Ishikawa (cell line): ENCODE data around the gene ELMO1.

Experiments
- CEBPB ChIP-seq: IDR thresholded peaks from 2 replicates; pipeline ENCODE4 v1.6.1; 2012
- CREB1 ChIP-seq: IDR thresholded peaks from 2 replicates; pipeline ENCODE4 v1.6.1; 2012; ENCODE audit warnings: low read depth
- EGR1 ChIP-seq: IDR thresholded peaks from 2 replicates; pipeline ENCODE4 v1.6.1; 2012
- EP300 ChIP-seq: IDR thresholded peaks from 2 replicates; pipeline ENCODE4 v1.6.1; 2012; ENCODE audit warnings: borderline replicate concordance
- FOXM1 ChIP-seq: IDR thresholded peaks from 2 replicates; pipeline ENCODE4 v1.6.1; 2012; ENCODE audit warnings: low read depth, borderline replicate concordance
- MAX ChIP-seq: IDR thresholded peaks from 2 replicates; pipeline ENCODE4 v1.6.1; 2012
- NFIC ChIP-seq: IDR thresholded peaks from 2 replicates; pipeline ENCODE4 v1.6.1; 2012
- RAD21 ChIP-seq: IDR thresholded peaks from 2 replicates; pipeline ENCODE4 v1.6.1; 2012; ENCODE audit warnings: low read depth
- REST ChIP-seq: IDR thresholded peaks from 2 replicates; pipeline ENCODE4 v1.6.1; 2012; ENCODE audit warnings: low read depth, mild to moderate bottlenecking
- TAF1 ChIP-seq: IDR thresholded peaks from 2 replicates; pipeline ENCODE4 v1.6.1; 2012; ENCODE audit warnings: low read depth, mild to moderate bottlenecking
- TCF12 ChIP-seq: IDR thresholded peaks from 2 replicates; pipeline ENCODE4 v1.6.1; 2012; ENCODE audit warnings: low read depth
- TEAD4 ChIP-seq: IDR thresholded peaks from 2 replicates; pipeline ENCODE4 v1.6.1; 2012
- YY1 ChIP-seq: IDR thresholded peaks from 2 replicates; pipeline ENCODE4 v1.6.1; 2012; ENCODE audit warnings: low read depth
- ZBTB7A ChIP-seq: IDR thresholded peaks from 2 replicates; pipeline ENCODE4 v1.6.1; 2012; ENCODE audit warnings: low read depth
- TF ChIP-seq, protein P1 (sequence below): IDR thresholded peaks from 2 replicates; pipeline ENCODE4 v1.6.1; 2012

ELMO1 gene

DNA sequence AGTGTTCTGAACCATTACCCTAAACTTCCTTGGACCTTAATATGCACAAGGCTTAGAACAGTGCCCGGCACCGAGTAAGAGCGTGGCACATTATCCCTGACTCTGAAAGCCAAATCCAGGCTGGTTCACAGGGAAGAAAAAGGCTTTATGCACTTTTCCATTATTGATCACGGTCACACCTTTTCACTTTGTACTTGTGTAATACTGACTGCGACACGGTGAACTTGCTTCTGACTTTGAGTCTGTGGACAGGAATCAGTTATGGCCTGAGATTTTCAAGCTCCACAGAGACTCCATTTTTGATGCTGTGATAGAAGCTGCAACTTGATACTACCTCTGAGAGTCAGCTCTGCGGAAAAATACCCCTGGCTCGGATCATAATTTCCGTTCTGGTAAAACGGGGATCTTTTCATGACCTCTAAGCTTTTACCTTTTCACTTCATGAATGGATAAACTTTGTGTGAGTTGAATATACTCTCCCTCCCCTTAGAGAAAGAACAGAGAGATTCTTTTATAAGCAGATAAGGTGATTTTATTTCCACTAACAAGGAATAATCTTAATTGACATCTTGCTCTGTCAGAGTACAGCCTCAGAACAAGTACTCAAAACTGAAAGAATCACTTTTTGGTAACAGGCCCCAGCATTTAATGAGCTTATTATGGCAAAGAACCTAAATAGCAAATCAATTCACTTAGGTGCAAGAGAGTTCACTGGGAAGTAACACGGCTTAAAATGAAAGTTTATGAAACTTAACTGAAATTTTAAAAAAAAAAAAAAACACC lies 88.8 kb downstream of the ELMO1 start:
- TF ChIP-seq MAX (no peak), TAF1 (no peak), ZBTB7A (no peak), YY1 (no peak), RAD21 (no peak), TEAD4 (no peak), EGR1 (no peak), NFIC (no peak), CEBPB (no peak), REST (no peak)

GRCh38 chr7:37359180-37359579 lies 89.5 kb downstream of the ELMO1 start:
- TF ChIP-seq TEAD4 (no peak), TCF12 (no peak), ZBTB7A (no peak), NFIC (no peak), RAD21 (no peak), CREB1 (no peak), CEBPB (no peak), MAX (no peak), EGR1 (no peak), REST (no peak), EP300 (no peak), TAF1 (no peak), YY1 (no peak), FOXM1 (no peak)
- TF ChIP-seq, protein P1, sequence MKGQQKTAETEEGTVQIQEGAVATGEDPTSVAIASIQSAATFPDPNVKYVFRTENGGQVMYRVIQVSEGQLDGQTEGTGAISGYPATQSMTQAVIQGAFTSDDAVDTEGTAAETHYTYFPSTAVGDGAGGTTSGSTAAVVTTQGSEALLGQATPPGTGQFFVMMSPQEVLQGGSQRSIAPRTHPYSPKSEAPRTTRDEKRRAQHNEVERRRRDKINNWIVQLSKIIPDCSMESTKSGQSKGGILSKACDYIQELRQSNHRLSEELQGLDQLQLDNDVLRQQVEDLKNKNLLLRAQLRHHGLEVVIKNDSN = no peak

- TF ChIP-seq CEBPB (no peak), EGR1 (no peak), RAD21 (no peak), TAF1 (no peak), EP300 (no peak), ZBTB7A (no peak), FOXM1 (no peak), MAX (no peak), TCF12 (no peak), CREB1 (no peak), TEAD4 (no peak), NFIC (no peak), YY1 (no peak), REST (no peak)
- TF ChIP-seq, protein P1 = no peak
Measured at GRCh38 chr7:37357637-37357996, 91.0 kb downstream of the ELMO1 start.

DNA sequence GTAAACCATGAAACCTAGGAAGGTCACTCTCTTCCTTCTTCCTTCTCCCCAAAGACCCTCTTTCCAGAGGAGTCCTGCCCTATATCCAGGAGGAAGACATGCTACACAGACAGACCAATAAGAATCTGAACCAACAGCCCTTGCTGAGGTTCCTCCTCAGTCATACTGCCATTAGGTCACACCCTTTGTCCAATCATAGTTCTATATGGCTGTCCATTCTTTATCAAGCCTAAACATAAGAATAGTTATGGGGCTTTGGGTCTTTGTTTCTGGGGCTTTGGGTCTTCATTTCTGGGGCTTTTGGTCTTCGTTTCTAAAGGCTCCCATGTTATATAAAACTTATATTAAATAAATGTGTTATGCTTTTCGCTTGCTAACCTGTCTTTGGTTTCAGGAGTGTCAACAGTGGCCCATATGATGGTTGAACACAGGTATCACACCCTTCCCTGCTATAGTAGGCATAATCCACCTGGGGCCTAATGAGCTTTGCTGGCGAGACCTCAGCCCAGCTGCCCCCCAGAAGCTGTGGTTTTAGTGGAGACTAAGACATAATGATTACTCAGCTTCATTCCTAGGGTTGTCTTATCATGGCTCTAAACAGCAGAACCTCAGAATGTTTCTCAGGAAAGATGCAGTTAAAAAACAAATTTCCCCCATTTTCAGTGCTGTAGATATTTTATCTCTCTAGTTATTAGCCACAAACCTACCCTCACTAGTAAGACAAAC lies 91.6 kb downstream of the ELMO1 start:
- TF ChIP-seq EGR1 (no peak), CEBPB (no peak), MAX (no peak), TAF1 (no peak), FOXM1 (no peak), NFIC (no peak), RAD21 (no peak), YY1 (no peak), CREB1 (no peak), ZBTB7A (no peak), REST (no peak), EP300 (no peak), TEAD4 (no peak), TCF12 (no peak)
- TF ChIP-seq, protein P1 = no peak
